Prostate gland (tissue), 2 donors: ENCODE measurements around the gene SUMO2.
"Not testable (repeated sequence)": the region's sequence is repeated elsewhere in the genome, so short reads cannot be mapped to it uniquely, and the experiment has no call there.

Experiments used
- POLR2A ChIP-seq: fragments of 450-650 bp; IDR thresholded peaks from one replicate; pipeline ENCODE4 v1.6.1; 2016; ENCODE audit warnings: antibody characterized with exemption, mild to moderate bottlenecking
- TF ChIP-seq, protein P1 (sequence below), 4 experiments: fragments of 200-600 bp in 2 of 4; fragments of 450-650 bp in 2 of 4; sonication (generic) in 2 of 4; IDR thresholded peaks; 1 replicate in 3 of 4; 2 replicates in 1 of 4; pipeline ENCODE4 v1.5.1; 2016 to 2019; ENCODE audit warnings: antibody characterized with exemption in 4 of 4, mild to moderate bottlenecking in 2 of 4, moderate library complexity in 2 of 4

DNA sequence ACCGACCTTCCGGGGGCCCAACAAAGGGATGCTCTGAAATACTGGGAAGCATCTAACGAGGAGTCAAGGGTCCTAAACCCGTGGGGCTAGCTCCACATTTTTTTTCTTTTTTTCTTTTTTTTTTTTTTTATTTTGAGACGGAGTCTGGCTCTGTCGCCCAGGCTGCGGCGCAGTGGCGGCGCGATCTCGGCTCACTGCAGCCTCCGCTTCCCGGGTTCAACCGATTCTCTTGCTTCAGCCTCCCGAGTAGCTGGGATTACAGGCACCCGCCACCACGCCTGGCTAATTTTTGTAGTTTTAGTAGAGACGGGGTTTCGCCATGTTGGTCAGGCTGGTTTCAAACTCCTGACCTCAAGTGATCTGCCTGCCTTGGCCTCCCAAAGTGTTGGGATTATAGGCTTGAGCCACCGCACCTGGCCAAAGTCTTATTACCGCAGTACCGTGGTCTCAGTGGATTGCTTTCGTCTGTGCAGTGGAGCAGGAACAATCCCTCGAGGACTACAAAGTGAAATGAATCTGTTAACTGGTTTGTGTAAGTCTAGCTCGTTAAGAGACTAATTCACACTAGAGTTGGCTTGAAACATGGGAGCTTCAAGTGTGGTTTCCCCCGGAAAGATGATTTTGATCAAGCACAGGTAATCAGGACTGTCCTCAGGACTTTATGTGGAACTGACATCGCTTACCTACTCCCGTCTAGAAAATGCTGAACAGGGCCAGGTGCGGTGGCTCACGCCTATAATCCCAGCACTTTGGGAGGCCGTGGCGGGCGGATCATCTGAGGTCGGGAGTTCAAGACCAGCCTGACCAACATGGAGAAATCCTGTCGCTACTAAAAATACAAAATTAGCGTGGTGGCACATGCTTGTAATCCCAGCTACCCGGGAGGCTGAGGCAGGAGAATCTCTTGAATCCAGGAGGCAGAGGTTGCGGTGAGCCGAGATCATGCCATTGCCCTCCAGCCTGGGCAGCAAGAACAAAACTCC lies 50.5 kb downstream of the SUMO2 start:
- TF ChIP-seq, protein P1, sequence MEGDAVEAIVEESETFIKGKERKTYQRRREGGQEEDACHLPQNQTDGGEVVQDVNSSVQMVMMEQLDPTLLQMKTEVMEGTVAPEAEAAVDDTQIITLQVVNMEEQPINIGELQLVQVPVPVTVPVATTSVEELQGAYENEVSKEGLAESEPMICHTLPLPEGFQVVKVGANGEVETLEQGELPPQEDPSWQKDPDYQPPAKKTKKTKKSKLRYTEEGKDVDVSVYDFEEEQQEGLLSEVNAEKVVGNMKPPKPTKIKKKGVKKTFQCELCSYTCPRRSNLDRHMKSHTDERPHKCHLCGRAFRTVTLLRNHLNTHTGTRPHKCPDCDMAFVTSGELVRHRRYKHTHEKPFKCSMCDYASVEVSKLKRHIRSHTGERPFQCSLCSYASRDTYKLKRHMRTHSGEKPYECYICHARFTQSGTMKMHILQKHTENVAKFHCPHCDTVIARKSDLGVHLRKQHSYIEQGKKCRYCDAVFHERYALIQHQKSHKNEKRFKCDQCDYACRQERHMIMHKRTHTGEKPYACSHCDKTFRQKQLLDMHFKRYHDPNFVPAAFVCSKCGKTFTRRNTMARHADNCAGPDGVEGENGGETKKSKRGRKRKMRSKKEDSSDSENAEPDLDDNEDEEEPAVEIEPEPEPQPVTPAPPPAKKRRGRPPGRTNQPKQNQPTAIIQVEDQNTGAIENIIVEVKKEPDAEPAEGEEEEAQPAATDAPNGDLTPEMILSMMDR (IDR thresholded peaks at IDR 0.05): not testable (repeated sequence)
- not testable (repeated sequence) for TF ChIP-seq POLR2A
